HepG2 (cell line): ENCODE data around the gene NDRG3. TPM values are rescaled to one million over a fixed set of nuclear protein-coding genes. Genes with fewer than 3 reads are reported as not detected.

Experiments
- ASH2L ChIP-seq: fragments of 300-600, 200-600 bp; sonication (generic); IDR thresholded peaks from 2 replicates; pipeline ENCODE4 v1.7.0; 2017; ENCODE audit warnings: low read depth, mild to moderate bottlenecking, moderate library complexity, mixed read lengths, low read length; ENCODE audit not compliant: insufficient read length
- HNRNPH1 ChIP-seq: fragments of 200-400 bp; formaldehyde crosslinking; optimal IDR thresholded peaks from 2 replicates; pipeline ENCODE3; 2017; ENCODE audit warnings: mild to moderate bottlenecking, low read depth, low read length
- NKX3-1 ChIP-seq: sonication (generic); formaldehyde crosslinking; IDR thresholded peaks from 2 replicates; pipeline ENCODE4 v1.5.0; 2020; ENCODE audit warnings: missing genetic modification reagents
- REXO4 ChIP-seq: sonication (generic); formaldehyde crosslinking; IDR thresholded peaks from 2 replicates; pipeline ENCODE4 v1.8.0; 2022; ENCODE audit warnings: missing genetic modification reagents, mild to moderate bottlenecking, borderline replicate concordance
- SAFB2 ChIP-seq: sonication (generic); formaldehyde crosslinking; IDR thresholded peaks from 2 replicates; pipeline ENCODE4 v1.5.1; 2020; ENCODE audit warnings: missing genetic modification reagents, low read depth, mild to moderate bottlenecking, borderline replicate concordance
- ZNF180 ChIP-seq: sonication (generic); formaldehyde crosslinking; IDR thresholded peaks from 2 replicates; pipeline ENCODE4 v1.4.0; 2020; ENCODE audit warnings: low read depth, missing genetic modification reagents, borderline replicate concordance
- ZNF678 ChIP-seq: sonication (generic); formaldehyde crosslinking; IDR thresholded peaks from 2 replicates; pipeline ENCODE4 v1.4.0; 2020; ENCODE audit warnings: mild to moderate bottlenecking, missing genetic modification reagents
- ZNF724P ChIP-seq: sonication (generic); formaldehyde crosslinking; IDR thresholded peaks from 2 replicates; pipeline ENCODE4 v1.8.0; 2022; ENCODE audit warnings: missing genetic modification reagents, borderline replicate concordance
- ZNF766 ChIP-seq: sonication (generic); formaldehyde crosslinking; IDR thresholded peaks from 2 replicates; pipeline ENCODE4 v1.5.0; 2020; ENCODE audit warnings: missing genetic modification reagents, borderline replicate concordance
- ZNF788 ChIP-seq: sonication (generic); formaldehyde crosslinking; IDR thresholded peaks from 2 replicates; pipeline ENCODE4 v1.5.0; 2020; ENCODE audit warnings: mild to moderate bottlenecking, missing genetic modification reagents, borderline replicate concordance
- polyA plus RNA-seq, 8 experiments: library from polyadenylated mRNA; depleted of rRNA in 3 of 8; stranded (reverse) in 7 of 8; unstranded in 1 of 8; fragments of >200 nt; fragmentation: Illumina TruSeq in 4 of 8; extraction: Trizol in 4 of 8; gene quantifications; 2 replicates each; pipeline versions ENCODE4 v1.2.1 to v1.2.3, GENCODE V29; 2011 to 2016; ENCODE audit warnings: low read depth in 4 of 8, missing spikeins in 1 of 8, mixed read lengths in 1 of 8; ENCODE audit not compliant: insufficient read depth in 1 of 8
- total RNA-seq, 5 experiments: library from RNA; depleted of rRNA; stranded (reverse); fragments of >200 nt; fragmentation: Illumina TruSeq; extraction: Trizol; gene quantifications; 2 replicates each; pipeline ENCODE4 v1.2.3, GENCODE V29; 2016; ENCODE audit warnings: low read depth in 1 of 5
- TF ChIP-seq, protein P1 (sequence below): IDR thresholded peaks from 2 replicates; pipeline ENCODE4 v1.6.1; 2016; ENCODE audit warnings: missing biosample characterization, missing genetic modification reagents, low read depth
- TF ChIP-seq, protein P2 (sequence below): sonication (generic); formaldehyde crosslinking; IDR thresholded peaks from 2 replicates; pipeline ENCODE4 v1.5.0; 2020; ENCODE audit warnings: mild to moderate bottlenecking, missing genetic modification reagents, borderline replicate concordance
- TF ChIP-seq, protein P3 (sequence below): sonication (generic); formaldehyde crosslinking; IDR thresholded peaks from 2 replicates; pipeline ENCODE4 v1.9.0; 2022; ENCODE audit warnings: missing genetic modification reagents, mild to moderate bottlenecking, borderline replicate concordance
- TF ChIP-seq, protein P4 (sequence below): fragments of 450-650 bp; IDR thresholded peaks from 2 replicates; pipeline ENCODE4 v1.6.1; 2016

The NDRG3 gene
- total and polyA plus RNA-seq, 2 of the 13 experiments (the other 11 are each of a cell fraction or from before 2014, with no cell fraction given), result 36.0 to 40.5 TPM

DNA sequence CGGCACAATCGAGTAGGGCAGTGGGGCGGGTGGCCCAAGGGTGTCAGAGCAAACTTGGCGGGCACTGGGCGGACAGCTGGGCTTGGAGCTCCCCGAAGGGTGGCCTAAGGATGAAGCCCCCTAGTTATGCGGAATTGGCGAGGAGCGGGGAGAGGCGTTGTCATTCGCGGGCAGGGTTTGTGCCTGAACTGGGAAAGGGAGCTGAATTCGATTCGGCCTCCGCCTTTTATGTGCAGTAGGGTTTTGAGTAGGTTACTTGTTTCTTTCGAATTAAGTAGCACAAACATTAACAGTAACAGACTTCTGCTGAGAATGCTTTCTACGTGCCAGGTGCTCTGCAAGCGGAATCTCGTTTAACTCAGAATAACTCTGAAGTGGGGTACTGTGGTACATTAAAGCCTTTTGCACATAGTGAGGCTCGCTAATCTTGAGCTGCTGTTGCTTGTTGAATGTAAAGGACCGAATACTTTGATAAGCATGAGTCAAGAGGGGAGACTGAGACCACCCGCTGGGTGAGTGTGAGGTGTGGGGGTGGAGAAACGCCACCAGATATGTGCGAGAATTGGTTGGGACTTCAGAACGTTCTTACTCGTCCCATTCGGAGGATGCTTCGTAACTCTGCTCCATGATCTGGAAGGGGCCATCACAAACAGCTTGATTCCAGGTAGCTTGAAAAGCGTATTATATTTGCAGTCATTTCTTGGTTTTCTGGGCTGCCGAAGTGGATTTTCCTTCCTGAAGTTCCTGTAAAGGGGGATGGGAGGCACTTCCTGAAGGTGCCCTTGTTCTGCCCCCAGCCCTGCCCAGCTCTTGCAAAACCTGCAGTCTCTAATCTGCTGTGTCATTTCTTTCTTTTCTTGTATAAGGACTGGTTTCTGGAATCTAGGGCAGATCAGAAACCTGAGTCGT is 139.5 kb downstream of the NDRG3 start (continued):
- TF ChIP-seq, protein P1, sequence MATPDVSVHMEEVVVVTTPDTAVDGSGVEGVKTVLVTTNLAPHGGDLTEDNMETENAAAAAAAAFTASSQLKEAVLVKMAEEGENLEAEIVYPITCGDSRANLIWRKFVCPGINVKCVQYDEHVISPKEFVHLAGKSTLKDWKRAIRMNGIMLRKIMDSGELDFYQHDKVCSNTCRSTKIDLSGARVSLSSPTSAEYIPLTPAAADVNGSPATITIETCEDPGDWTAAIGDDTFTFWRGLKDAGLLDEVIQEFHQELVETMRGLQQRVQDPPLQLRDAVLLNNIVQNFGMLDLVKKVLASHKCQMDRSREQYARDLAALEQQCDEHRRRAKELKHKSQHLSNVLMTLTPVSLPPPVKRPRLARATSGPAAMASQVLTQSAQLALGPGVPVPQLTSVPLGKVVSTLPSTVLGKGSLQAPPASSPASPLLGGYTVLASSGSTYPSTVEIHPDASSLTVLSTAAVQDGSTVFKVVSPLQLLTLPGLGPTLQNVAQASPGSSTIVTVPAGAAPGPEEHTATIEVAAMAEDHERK (CRISPR knock-in tag), result no peak
- no peak for TF ChIP-seq SAFB2 (CRISPR knock-in tag)
- TF ChIP-seq ZNF788 (CRISPR knock-in tag), result no peak
- TF ChIP-seq, protein P2, sequence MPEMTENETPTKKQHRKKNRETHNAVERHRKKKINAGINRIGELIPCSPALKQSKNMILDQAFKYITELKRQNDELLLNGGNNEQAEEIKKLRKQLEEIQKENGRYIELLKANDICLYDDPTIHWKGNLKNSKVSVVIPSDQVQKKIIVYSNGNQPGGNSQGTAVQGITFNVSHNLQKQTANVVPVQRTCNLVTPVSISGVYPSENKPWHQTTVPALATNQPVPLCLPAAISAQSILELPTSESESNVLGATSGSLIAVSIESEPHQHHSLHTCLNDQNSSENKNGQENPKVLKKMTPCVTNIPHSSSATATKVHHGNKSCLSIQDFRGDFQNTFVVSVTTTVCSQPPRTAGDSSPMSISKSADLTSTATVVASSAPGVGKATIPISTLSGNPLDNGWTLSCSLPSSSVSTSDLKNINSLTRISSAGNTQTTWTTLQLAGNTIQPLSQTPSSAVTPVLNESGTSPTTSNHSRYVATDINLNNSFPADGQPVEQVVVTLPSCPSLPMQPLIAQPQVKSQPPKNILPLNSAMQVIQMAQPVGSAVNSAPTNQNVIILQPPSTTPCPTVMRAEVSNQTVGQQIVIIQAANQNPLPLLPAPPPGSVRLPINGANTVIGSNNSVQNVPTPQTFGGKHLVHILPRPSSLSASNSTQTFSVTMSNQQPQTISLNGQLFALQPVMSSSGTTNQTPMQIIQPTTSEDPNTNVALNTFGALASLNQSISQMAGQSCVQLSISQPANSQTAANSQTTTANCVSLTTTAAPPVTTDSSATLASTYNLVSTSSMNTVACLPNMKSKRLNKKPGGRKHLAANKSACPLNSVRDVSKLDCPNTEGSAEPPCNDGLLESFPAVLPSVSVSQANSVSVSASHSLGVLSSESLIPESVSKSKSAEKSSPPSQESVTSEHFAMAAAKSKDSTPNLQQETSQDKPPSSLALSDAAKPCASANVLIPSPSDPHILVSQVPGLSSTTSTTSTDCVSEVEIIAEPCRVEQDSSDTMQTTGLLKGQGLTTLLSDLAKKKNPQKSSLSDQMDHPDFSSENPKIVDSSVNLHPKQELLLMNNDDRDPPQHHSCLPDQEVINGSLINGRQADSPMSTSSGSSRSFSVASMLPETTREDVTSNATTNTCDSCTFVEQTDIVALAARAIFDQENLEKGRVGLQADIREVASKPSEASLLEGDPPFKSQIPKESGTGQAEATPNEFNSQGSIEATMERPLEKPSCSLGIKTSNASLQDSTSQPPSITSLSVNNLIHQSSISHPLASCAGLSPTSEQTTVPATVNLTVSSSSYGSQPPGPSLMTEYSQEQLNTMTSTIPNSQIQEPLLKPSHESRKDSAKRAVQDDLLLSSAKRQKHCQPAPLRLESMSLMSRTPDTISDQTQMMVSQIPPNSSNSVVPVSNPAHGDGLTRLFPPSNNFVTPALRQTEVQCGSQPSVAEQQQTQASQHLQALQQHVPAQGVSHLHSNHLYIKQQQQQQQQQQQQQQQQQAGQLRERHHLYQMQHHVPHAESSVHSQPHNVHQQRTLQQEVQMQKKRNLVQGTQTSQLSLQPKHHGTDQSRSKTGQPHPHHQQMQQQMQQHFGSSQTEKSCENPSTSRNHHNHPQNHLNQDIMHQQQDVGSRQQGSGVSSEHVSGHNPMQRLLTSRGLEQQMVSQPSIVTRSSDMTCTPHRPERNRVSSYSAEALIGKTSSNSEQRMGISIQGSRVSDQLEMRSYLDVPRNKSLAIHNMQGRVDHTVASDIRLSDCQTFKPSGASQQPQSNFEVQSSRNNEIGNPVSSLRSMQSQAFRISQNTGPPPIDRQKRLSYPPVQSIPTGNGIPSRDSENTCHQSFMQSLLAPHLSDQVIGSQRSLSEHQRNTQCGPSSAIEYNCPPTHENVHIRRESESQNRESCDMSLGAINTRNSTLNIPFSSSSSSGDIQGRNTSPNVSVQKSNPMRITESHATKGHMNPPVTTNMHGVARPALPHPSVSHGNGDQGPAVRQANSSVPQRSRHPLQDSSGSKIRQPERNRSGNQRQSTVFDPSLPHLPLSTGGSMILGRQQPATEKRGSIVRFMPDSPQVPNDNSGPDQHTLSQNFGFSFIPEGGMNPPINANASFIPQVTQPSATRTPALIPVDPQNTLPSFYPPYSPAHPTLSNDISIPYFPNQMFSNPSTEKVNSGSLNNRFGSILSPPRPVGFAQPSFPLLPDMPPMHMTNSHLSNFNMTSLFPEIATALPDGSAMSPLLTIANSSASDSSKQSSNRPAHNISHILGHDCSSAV (CRISPR knock-in tag), result no peak
- TF ChIP-seq, protein P3, sequence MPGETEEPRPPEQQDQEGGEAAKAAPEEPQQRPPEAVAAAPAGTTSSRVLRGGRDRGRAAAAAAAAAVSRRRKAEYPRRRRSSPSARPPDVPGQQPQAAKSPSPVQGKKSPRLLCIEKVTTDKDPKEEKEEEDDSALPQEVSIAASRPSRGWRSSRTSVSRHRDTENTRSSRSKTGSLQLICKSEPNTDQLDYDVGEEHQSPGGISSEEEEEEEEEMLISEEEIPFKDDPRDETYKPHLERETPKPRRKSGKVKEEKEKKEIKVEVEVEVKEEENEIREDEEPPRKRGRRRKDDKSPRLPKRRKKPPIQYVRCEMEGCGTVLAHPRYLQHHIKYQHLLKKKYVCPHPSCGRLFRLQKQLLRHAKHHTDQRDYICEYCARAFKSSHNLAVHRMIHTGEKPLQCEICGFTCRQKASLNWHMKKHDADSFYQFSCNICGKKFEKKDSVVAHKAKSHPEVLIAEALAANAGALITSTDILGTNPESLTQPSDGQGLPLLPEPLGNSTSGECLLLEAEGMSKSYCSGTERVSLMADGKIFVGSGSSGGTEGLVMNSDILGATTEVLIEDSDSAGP, result no peak
- 0 out of 2 replicates have a peak, but pooled peaks have one; percentile 7 for TF ChIP-seq ZNF180 (CRISPR knock-in tag)
- no peak for TF ChIP-seq ZNF766 (CRISPR knock-in tag)
- 0 out of 2 replicates have a peak, but pooled peaks have one; percentile 4 for TF ChIP-seq ZNF724P (CRISPR knock-in tag)
- TF ChIP-seq NKX3-1 (CRISPR knock-in tag), result no peak
- TF ChIP-seq REXO4 (CRISPR knock-in tag), result no peak
- TF ChIP-seq ASH2L, result no peak
- TF ChIP-seq, protein P4, sequence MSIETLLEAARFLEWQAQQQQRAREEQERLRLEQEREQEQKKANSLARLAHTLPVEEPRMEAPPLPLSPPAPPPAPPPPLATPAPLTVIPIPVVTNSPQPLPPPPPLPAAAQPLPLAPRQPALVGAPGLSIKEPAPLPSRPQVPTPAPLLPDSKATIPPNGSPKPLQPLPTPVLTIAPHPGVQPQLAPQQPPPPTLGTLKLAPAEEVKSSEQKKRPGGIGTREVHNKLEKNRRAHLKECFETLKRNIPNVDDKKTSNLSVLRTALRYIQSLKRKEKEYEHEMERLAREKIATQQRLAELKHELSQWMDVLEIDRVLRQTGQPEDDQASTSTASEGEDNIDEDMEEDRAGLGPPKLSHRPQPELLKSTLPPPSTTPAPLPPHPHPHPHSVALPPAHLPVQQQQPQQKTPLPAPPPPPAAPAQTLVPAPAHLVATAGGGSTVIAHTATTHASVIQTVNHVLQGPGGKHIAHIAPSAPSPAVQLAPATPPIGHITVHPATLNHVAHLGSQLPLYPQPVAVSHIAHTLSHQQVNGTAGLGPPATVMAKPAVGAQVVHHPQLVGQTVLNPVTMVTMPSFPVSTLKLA, result no peak
- TF ChIP-seq HNRNPH1, result no peak
- no peak for TF ChIP-seq ZNF678 (CRISPR knock-in tag)
